C4-2B (cell line): Measurements from ENCODE around the gene SRMS.

Experiments used
- H3K27ac ChIP-seq: fragments of 450-650 bp; 2 replicates; pipeline ENCODE4 v1.5.1; 2017
- CTCF ChIP-seq: fragments of 450-650 bp; conservative IDR thresholded peaks from 2 replicates; pipeline ENCODE4 v1.5.1; 2017; ENCODE audit warnings: mild to moderate bottlenecking
- ZFX ChIP-seq: fragments of 450-650 bp; IDR thresholded peaks from 2 replicates; pipeline ENCODE4 v1.6.1; 2017

Gene SRMS

DNA sequence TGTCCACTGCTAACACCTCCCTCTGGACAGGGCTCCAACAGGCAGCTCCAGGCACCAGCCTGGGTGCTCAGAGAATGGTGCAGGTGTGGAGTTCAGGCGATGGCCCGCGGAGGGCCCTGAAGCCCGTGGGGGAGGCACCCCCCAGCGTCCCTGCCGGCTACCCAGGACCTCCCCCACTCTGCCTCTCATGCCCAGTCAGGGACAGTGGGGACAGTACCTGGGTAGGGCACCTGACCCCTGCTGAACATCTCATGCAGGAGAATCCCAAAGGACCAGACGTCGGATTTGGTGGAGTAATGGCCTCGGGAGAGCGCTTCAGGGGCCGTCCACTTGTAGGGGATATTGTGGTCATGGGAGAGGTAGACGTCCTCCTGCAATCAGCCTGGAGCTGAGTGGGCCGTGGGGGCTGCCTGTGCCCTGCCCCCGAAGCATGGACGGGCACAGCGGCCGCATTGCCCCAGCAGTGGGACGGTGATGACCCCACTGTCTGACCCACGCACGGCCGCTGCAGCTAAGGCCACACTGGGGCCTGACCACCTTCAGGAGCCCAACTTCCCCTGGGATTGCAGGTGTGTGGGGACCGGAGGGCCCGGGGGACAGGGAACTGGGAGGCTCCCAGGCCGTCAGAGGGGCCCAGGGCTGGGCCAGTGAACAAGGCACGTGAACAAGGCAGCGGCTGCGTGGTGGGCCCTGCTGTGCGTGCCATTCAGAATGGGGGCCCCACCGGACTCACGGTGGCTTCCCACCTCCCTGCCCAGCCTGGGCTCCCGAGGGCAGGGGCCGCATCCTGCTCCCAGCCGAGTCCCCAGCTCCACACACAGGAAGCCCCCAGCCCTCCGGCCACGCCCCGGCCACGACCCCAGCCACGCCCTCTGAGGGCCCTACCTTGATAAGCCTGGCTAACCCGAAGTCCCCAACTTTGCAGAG lies 17.4 kb downstream of the SRMS start:
- TF ChIP-seq ZFX = no peak
- TF ChIP-seq CTCF = no peak
- H3K27ac ChIP-seq = no peak overlapping the region

GRCh38 chr20:63529180-63529860 lies 18.2 kb downstream of the SRMS start:
- H3K27ac ChIP-seq = no peak overlapping the region

DNA sequence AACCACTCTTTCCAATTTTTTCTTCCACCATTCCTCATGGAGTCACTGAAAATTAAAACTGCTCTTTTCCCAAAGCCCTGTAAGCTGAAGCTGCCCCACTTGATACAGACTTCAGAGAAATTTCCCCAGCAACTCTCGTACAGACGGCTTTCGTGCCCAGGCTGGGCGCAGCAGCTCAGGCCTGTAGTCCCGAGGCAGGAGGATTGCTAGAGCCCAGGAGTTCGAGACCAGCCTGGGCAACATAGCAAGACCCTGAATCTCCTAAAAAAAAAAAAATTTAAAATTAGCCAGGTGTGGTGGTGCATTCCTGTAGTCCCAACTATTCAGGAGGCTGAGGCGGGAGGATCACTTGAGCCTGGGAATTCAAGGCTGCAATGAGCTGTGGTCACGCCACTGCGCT lies 20.4 kb downstream of the SRMS start:
- no peak overlapping the region for H3K27ac ChIP-seq
- TF ChIP-seq CTCF (no peak), ZFX (no peak)

More at GRCh38 chr20:63529180-63529860, 18.2 kb downstream of the SRMS start:
- no peak for TF ChIP-seq ZFX
- no peak for TF ChIP-seq CTCF

DNA sequence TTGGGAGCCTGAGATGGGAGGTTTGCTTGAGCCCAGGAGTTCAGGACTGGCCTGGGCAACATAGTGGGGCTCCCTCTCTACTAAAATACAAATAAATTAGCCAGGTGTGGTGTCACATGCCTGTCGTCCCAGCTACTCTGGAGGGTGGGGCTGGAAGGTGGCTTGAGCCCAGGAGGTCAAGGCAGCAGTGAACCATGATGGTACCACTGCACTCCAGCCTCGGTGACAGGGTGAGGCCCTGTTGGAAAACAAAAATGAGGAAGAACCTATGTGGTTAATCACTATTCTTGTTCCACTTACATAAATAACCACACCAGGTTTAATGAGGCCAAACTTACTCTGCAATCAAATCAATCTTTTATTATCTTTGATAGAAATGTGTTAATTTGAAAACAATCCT lies 21.6 kb downstream of the SRMS start:
- no peak overlapping the region for H3K27ac ChIP-seq
- TF ChIP-seq ZFX = no peak
- TF ChIP-seq CTCF = no peak

GRCh38 chr20:63525185-63525584 lies 22.4 kb downstream of the SRMS start:
- TF ChIP-seq ZFX (no peak), CTCF (no peak)

GRCh38 chr20:63522981-63523611 lies 24.5 kb downstream of the SRMS start:
- TF ChIP-seq ZFX (no peak), CTCF (no peak)
- no peak overlapping the region for H3K27ac ChIP-seq

More at GRCh38 chr20:63525185-63525584, 22.4 kb downstream of the SRMS start:
- H3K27ac ChIP-seq = no peak overlapping the region
